PFSK-1 (cell line): ENCODE data around the gene GHRL.

Experiments
- FOXP2 ChIP-seq: optimal IDR thresholded peaks from 2 replicates; pipeline ENCODE3; 2011; ENCODE audit warnings: borderline replicate concordance, control low read depth, inconsistent platforms; ENCODE audit not compliant: insufficient read depth; ENCODE audit errors: extremely low read length, extremely low read depth
- POLR2AphosphoS5 ChIP-seq: IDR thresholded peaks from 2 replicates; pipeline ENCODE4 v1.6.1; 2012; ENCODE audit warnings: low read depth, mild to moderate bottlenecking, control low read depth, low read length, moderate library complexity
- REST ChIP-seq, 2 experiments: IDR thresholded peaks; 2 replicates each; pipeline versions ENCODE4 v1.6.1 to v1.8.0; 2011 to 2012; ENCODE audit warnings: low read depth in 2 of 2, low read length in 2 of 2, control low read depth in 1 of 2, inconsistent platforms in 1 of 2, mild to moderate bottlenecking in 1 of 2, moderate library complexity in 1 of 2; ENCODE audit not compliant: insufficient read depth in 1 of 2
- SIN3A ChIP-seq: IDR thresholded peaks from 2 replicates; pipeline ENCODE4 v1.6.1; 2012; ENCODE audit warnings: mild to moderate bottlenecking, low read length, moderate library complexity, borderline replicate concordance; ENCODE audit not compliant: insufficient read depth
- TAF1 ChIP-seq: IDR thresholded peaks from 2 replicates; pipeline ENCODE4 v1.6.1; 2012; ENCODE audit warnings: low read length, control low read depth, borderline replicate concordance; ENCODE audit not compliant: insufficient read depth

Gene GHRL

DNA sequence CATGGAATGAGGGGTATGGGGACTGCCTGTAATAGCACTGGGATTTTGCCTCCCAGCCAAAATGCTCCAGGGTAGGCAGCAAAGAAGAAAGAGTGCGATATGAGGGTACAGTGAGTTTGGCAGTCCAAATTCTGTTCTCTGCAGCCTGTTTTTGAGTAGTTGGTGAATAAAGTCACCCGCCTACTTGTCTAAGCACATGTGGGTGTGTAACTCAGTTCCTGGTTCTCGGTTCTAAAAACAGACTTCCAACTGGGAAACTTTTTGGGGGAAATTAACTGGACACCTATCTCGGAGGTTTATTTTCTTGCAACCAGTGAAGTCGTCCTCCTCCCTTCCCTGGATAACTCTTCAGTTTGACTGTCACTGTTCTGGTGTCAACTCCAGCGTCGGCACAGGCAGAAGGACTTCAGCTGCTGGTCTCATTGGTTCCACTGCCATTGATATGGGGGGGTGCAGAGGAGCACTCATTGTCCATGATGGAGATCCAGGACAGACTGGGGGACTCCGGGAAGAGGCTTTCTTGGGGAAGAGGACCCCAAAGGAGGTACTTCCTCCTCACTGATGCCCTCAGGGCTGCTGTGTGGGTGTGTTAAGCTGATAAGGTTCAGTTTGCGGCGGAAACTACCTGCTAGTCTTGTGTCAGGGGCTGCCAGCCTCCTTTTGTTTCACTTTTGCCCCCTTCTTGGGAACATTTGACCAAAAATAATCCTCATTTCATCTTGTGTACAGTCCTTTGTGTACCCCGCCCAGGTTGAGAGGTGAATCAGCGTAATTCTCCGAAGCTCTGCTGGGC, 13.2 kb downstream of the GHRL start:
- TF ChIP-seq REST (IDR thresholded peaks at IDR 0.05; ENCODE audit: insufficient read depth in 1 of 2, low read depth in 2 of 2, low read length in 2 of 2) (no peak), POLR2AphosphoS5 (no peak), FOXP2 (no peak)

DNA sequence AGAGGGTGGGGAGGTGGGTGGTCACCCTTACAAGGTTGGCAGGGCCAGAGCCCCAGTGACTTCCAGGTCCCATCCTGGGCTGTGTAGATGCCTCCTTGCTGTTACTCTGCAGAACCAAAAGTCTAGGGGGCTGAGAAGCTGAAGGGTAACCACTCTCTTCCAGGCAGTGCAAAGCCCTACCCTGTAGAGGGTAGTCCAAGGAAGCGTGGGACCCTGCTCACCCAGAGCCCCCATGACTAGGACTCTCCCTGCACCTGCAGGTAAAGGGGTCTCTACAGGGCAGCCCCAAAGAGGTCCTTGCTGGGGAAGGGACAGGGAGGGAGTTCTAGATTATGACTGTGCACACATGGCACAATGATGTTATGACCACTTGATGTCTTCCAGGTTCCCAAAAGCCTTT, 14.2 kb downstream of the GHRL start:
- no peak for TF ChIP-seq FOXP2

GRCh38 chr3:10277115-10277625, 15.6 kb downstream of the GHRL start:
- TF ChIP-seq REST (IDR thresholded peaks at IDR 0.05; ENCODE audit: insufficient read depth in 1 of 2, low read depth in 2 of 2, low read length in 2 of 2): no peak
- TF ChIP-seq FOXP2: no peak

GRCh38 chr3:10274601-10275000, 18.1 kb downstream of the GHRL start:
- TF ChIP-seq FOXP2 (no peak), SIN3A (no peak), TAF1 (no peak), REST (IDR thresholded peaks at IDR 0.05; ENCODE audit: insufficient read depth in 1 of 2, low read depth in 2 of 2, low read length in 2 of 2) (no peak), POLR2AphosphoS5 (no peak)

DNA sequence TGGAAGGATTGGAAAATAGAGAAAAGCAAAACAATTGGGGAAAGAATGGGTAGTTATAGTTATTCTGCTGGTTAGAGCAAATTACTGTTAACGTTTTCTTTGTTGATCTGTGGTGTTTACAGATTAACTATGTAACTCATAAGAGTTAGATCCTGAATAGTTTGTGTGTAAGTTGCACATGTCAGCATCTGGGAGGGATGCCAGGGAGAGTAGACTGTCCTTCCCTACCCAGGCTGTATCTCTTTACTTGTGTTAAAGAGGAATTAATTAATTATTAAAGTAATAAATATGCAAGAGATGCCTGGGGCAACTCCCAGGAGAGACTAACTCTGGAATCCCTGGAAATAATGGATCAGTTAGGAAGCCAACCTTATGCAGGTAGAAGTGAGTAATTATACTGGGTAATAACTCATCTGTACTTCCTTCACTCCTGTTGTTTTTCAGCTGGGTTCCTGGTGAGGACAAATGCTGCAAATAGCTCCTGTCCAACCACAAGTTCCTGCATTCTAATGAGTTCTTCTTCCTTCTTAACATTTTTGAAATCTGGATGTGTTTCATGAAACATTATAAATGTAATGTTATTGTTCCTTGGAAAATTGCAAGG, 18.9 kb downstream of the GHRL start:
- no peak for TF ChIP-seq TAF1
- TF ChIP-seq REST (IDR thresholded peaks at IDR 0.05; ENCODE audit: insufficient read depth in 1 of 2, low read depth in 2 of 2, low read length in 2 of 2): no peak
- TF ChIP-seq SIN3A: no peak
- no peak for TF ChIP-seq FOXP2
- TF ChIP-seq POLR2AphosphoS5: no peak
